CD1c-positive myeloid dendritic cell (primary cell): ENCODE results near the gene LTBP3.

ENCODE experiments used
- DNase-seq: peaks from one replicate; pipeline ENCODE4 v3.0.0-alpha.2; 2016; ENCODE audit errors: extremely low spot score

LTBP3 gene

GRCh38 chr11:65585396-65586246, 27.5 kb upstream of the LTBP3 start:
- no peak for DNase-seq

GRCh38 chr11:65584723-65585171, 26.6 kb upstream of the LTBP3 start:
- DNase-seq, result no peak

- DNase-seq, result no peak
Observed at GRCh38 chr11:65584106-65584505, 25.9 kb upstream of the LTBP3 start.

GRCh38 chr11:65583589-65583988, 25.4 kb upstream of the LTBP3 start:
- no peak for DNase-seq

- no peak for DNase-seq
Observed at GRCh38 chr11:65581928-65582327, 23.8 kb upstream of the LTBP3 start.

GRCh38 chr11:65580756-65581155, 22.6 kb upstream of the LTBP3 start:
- DNase-seq, result no peak

GRCh38 chr11:65580031-65580692, 22.0 kb upstream of the LTBP3 start:
- no peak for DNase-seq

GRCh38 chr11:65579291-65579690, 21.1 kb upstream of the LTBP3 start:
- no peak for DNase-seq

- no peak for DNase-seq
Observed at GRCh38 chr11:65578667-65579066, 20.5 kb upstream of the LTBP3 start.

GRCh38 chr11:65578134-65578533, 20.0 kb upstream of the LTBP3 start:
- DNase-seq, result no peak

GRCh38 chr11:65577756-65578109, 19.6 kb upstream of the LTBP3 start:
- DNase-seq, result no peak

- peak; percentile 94 for DNase-seq
Observed at GRCh38 chr11:65576867-65577755, 19.0 kb upstream of the LTBP3 start.

- peak; percentile 77 for DNase-seq
Observed at GRCh38 chr11:65576232-65576866, 18.2 kb upstream of the LTBP3 start.

- DNase-seq, result peak; percentile 92
Observed at GRCh38 chr11:65575568-65576231, 17.5 kb upstream of the LTBP3 start, which contains the start of gene EHBP1L1. Gene EHBP1L1 (plus strand): TSS chr11:65576053. CDS start chr11:65576303, 250 bp downstream.

- no peak for DNase-seq
Observed at GRCh38 chr11:65574811-65575567, 16.8 kb upstream of the LTBP3 start.

- DNase-seq, result peak; percentile 97
Observed at GRCh38 chr11:65574109-65574810, 16.1 kb upstream of the LTBP3 start.

- DNase-seq, result no peak
Observed at GRCh38 chr11:65573391-65574079, 15.4 kb upstream of the LTBP3 start.

- DNase-seq, result peak; percentile 89
Observed at GRCh38 chr11:65572356-65573051, 14.3 kb upstream of the LTBP3 start, which contains the start of gene FAM89B. Gene FAM89B (plus strand): TSS chr11:65572538. CDS start chr11:65572670, 132 bp downstream.
